NCI-H510A (cell line): ENCODE results near the gene PPARG.
"Not testable (repeated sequence)": the region's sequence is repeated elsewhere in the genome, so short reads cannot be mapped to it uniquely, and the experiment has no call there.

ENCODE experiments used
- DNase-seq: peaks from one replicate; lab custom pipeline; 2025; lab: John Stamatoyannopoulos, UW

The PPARG gene

DNA sequence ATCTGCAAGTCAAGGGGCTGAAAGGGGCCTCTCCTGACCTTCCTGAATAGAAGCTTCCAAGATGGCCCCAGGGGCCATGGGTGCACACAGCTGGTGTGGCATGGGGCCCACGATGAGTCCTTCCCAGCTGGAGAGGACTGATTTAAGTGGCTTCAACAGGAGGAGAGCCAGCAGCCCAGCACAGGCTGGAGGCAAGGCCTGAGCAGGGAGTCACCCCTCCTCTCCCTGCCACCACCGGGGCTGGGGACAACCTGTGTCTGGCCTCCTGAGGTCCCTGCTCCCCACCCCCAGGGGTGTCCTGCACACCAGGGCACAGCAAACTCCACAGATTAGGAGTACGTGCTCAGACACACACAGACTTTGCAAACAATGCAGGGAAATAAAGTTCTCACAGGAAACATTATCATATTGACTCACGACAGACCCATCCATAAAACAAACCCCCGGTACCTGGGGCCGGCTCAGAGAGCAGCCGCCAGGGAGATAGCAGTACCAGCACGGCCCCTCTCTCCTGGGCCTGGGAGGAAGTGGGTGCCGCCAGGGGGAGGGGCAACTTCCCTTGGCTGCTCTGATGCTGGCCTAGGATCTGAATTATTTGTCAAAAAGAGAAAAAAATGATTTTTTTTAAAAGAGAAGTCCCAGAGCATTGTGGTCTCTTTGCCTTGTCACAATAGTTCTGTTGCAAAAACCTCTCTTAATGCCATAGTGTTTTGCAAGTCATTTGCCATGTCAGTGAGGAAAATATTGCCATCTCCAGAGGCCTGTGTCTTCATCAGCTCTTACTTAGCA lies 173.5 kb downstream of the PPARG start:
- no peak for DNase-seq

DNA sequence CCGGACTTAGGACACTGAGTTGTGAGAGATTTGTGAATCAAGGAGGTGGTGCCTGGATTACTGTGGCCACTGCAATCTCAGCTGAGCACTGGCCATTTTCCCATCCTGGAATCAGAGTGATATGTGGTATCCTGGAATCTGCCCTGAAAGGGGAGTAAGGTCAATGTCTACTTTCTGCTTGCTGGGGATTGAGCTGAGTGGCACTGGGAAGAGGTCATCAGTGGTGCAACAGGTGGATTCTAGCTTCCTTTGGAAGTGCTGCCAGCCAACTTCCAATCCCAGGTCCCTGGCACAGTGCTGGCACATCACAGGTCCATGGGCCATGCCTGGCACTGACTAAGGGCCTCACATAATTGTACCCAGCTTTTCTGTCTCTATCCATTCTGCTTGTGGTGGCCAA lies 174.8 kb downstream of the PPARG start:
- no peak for DNase-seq

DNA sequence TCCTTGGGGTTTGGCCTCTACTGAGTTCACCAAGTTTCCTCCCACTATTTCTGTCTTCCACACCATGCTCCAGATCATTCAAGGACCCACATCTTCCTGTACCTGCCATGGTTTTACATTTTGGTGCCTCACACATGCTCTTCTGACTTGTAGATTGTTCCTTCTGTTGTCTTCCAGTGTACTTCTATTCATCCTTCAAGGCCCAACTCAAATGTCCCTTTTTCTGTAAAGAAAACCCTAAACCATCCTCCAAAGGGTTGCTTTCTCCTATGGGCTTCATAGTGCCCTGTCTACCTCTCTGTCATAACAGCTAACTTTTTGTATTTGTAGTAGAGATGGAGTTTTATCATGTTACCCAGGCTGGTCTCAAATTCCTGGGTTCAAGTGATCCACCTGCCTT lies 175.3 kb downstream of the PPARG start:
- no peak for DNase-seq

DNA sequence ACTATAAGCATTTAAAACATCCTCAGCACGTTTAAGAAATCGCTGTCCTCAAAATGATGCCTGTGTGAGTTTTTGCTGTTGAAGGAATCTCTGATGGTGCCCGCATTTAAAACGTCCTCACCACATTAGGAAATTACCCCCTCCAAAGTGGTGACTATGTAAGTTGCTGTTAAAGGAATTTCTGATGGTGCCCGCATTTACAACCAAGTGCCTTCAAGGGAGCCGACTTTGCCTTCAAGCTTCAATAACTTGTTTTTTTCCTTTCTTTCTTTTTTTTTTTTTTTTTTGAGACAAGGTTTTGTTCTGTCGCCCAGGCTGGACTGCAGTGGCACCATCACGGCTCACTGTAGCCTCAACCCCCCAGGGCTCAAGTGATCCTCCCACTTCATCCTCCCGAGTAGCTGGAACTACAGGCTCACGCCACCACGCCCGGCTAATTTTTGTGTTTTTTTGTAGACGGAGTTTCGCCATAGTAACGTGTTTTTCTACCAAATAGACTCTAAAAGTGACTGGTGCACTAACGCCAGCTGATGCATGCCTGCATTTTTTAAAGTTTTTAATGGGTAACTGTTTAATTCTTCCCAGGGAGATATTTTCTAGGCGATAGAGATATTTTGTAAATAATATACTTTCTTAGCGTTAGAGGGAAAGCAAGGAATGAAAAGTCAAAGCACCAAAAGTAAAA lies 176.4 kb downstream of the PPARG start:
- no peak for DNase-seq

DNA sequence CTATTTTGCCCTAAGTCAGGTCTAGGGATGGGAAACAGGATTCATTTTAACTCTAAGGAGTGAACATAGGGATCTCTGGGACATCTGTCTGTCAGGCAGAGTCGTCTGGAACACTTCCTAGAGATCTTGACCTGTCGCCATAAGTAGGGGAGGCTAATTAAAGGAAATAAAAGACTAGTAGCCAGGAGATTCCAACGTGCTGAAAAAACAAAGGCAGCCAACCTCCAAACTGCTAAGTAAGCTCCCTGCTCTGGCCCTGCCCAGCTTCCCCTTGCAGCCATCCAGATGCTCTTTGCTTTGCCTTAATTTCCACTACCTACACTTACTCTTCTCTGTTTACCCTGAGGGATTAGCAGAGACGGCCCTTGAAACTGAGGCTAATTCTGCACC lies 177.0 kb downstream of the PPARG start:
- DNase-seq, result no peak

DNA sequence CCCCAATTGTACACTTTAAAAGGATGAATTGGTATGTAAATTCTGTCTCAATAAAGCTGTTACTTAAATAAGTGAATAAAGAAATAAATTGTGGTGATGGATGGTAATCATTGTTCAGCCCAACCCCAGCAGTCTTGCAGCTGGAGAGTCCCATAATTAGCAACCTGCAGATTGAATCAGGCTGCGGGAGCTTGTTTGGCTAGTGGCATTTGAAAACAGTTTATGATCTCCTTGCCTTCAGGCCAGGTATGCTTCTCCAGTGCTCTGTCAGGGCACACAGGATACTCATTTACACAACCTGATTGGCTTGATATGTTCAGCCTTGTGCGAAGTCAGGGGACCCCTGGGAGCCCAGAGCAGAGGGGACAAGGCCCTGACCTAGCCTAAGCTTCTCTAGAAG lies 178.9 kb downstream of the PPARG start:
- no peak for DNase-seq

DNA sequence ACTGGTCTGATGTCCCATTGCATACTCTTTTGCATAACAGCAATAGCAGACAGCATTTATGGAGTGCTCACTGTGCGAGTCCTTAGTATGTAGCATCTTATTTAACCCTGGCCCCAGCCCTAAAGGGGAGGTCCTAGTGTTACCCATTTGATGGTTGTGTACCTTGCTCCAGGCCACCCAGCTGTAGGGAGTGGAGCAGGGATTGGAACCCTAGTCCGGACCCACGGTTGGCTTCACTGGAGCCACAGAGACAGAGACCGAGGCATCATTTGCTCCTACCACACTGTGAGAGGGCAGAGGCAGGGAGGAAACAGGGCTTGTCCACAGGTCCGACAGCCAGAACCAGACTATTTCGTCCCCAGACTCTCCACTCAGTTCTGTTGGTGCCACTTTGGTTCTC lies 179.4 kb downstream of the PPARG start:
- DNase-seq, result no peak

DNA sequence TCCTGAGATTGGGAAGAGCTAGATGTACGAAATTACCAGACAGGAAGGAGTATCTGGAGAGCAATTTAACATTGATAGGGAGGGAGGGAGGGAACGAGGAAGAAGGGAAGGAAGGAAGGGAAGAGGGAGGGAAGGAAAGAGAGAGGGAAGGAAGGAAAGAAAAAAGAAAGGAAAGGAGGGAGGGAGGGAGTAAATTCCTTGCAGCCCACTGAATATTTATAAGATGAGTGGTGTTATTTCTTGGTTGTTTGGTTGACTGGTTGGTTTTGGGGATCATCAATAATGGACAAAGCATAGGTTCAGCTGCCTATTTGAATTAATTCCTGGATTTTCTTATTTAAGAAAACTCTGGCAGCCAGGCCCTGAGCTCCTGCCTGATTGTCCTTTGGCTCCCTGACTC lies 179.9 kb downstream of the PPARG start:
- no peak for DNase-seq

DNA sequence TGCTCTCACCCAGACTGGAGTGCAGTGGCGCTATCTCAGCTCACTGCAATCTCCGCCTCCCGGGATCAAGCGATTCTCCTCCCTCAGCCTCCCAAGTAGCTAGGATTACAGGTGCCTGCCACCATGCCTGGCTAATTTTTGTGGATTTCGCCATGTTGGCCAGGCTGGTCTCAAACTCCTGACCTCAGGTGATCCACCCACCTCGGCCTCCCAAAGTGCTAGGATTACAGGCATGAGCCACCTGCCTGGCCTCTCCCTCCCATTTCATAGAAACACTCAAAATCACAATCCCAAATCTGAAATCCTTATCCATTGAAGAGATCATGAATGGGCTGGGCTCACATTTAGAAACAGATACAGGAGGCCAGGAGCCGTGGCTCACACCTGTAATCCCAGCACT lies 180.4 kb downstream of the PPARG start:
- not testable (repeated sequence) for DNase-seq

DNA sequence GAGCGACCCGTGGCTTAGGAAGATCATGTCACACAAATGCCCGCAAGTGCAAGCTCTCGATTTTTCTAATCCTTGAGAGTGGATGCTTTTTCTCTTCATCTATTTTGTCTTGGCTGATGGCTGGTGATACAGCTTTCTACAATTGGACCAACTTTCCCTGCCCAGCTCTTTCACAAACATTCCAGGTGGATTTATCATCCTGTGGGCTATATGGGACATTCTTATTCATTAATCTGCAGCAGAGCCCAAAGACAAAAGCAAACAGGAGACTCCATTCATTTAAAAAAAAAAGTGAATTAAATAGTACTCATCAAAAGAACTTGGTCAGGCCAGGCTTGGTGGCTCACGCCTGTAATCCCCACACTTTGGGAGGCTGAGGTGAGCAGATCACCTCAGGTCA lies 181.2 kb downstream of the PPARG start:
- no peak for DNase-seq

DNA sequence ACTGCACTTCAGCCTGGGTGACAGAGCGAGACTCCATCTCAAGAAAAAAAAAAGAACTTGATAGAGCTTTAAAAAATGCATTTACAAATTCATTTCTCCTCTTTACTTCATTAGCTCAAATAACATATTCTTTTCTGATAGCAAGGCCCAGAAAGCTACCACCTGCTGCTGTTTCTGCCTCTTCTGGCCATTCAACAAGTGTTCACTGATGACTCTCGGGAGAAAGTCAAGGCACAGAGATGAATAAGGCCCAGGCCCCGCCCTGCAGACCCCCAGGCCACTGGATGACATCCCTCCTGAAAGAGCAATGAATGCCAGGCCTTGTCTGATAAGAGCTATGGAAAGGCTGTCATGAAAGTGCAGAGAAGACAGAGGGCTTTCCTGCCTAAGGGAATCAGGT lies 181.8 kb downstream of the PPARG start:
- DNase-seq, result no peak

DNA sequence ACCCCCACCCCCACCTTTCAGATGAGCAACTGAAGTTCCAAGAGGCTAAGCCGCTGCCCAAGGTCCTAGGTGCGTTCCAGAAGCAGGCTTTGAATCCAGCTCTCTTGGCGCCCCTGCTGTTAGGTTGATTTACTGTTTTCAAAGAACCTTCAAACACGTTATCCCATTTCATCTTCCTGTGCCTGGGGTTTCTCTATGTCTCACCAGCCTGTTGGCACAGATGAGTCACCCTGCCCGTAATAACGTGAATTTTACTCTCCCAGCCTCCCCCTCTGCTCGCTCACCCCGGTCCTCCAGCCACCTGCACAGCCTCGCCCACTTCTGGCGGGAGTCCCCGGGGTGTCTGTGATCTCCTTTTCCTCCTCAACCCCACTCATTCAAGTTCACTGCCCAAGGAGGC lies 182.4 kb downstream of the PPARG start:
- no peak for DNase-seq

DNA sequence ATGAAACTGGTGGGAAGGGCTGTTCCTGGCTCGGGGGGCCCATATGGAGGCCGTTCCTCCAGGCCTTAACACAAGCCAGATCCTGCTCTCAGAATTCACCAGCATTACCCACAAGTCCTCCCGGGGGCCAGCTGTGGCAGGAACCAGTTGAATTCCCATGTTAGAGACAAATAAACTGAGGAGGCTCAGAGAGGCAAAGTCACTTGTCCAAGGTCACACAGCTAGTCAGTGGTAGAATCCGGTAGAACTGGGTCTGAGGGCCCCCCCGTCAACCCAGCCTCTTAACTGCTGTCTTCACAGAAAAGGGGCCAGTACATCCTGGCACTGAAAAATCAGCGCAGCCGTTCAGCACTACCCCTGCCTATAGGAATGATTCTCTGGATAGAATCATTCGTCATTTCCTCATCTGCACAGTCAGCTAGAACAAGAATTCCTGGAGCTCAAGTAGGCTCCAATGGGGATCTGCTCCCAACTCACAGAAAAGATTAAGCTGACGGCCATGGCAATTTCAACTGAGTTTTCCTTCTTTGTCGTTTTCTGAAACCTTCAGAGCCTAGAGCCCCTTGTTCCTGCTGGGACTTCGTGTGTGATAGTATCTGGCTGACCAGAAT lies 183.2 kb downstream of the PPARG start:
- no peak for DNase-seq

DNA sequence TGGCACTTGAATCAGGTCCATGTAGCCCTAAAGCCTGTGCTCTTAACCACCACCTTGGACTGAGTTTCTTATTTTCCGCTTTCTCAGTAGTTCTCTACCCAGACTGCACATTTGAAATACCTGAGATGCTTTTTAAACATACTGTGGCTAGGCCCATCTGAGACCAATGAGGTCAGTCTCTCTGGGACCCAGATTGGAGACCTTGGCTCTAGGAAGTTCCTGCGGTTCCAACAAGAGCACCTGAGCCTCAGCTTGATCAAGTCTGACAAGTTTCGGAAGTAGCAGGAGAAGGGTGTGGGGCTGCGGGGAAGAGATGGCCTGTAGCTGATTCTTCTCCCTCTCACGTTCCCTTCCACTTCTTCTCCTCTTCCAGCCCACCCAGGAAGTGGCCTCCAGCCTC lies 183.9 kb downstream of the PPARG start:
- DNase-seq, result no peak

DNA sequence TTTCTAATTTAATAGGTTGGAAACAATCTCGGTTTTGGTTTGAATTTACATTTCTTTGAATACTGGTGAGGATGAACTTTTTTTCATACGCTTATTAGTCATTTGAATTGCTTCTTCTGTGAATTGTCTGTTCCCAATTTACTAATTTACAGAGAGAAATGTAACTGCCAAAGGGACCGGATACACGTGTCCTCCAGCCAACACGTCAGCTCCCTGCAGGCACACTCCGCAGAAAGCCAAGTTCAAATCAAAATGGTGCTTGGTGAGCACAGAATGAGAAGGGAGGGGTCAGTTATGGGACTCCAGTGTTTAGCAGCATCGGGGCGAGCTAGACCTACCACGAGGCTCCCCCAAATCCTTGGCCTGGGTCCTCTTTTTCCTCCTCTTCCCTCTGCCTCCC lies 184.6 kb downstream of the PPARG start:
- DNase-seq, result no peak

DNA sequence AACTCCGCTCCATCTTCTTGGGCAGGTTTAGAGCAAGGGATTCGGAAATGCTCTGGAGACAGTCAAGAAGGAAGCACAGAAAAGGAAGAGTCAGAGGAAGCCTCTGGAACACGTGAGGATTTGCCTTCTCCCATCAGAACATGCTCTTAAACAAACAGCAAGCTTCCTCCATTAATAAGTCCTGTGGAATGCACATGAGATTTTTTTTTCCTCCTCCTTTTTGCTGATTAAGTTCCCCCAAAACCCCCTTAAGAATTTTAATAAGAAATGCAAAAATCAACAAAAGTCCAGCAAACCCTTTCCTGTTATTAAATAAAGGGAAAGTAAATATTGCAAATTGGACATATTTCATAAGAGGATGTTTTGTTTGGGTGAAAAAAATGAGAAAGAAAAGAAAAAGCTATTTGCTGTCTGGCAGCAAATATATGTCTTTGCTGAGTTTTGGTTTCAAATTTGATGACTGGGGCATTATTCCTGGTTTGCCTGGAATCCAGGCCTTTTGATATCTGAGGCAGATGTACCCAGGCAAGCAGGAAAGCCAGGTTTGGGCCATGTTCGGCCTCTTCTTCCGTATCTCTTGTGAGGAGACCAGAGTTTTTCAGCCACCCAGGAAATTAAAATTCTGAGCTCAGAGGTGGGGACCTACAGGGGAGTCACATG lies 187.5 kb downstream of the PPARG start:
- no peak for DNase-seq

DNA sequence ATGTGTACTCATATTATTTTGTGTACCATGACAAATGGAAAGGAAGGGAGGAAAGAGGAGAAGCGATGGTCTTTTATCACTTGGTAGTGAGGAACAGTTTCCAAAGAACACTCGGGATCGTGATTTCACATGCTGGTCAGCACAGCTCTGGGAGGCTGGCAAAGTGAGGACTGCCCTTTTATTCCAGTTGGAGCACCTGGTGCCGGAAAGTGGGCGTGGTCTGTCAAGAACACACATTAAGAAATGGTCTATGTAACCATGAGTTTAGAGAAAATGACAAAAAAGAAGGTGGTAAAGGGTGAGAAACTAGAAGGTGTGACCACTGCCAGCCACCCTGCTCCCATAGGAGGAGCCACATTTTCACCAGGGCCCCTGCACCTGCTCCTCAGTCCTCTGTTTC lies 188.4 kb downstream of the PPARG start:
- DNase-seq, result no peak

DNA sequence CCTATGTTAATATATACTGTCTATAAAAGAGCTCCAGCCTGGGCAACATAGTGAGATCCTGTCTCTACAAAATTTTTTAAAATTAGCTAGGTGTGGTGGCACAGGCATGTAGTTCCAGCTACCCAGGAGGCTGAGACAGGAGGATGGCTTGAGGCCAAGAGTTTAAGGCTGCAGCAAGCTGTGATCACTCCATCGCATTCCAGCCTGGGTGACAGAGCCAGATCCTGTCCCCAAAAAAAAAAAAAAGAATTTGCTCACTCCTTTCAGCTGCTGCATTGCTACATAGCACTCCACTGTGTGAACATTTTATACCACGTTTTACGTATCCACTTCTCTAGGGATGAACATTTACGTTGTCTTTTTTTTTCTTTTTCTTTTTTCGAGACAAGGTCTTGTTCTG lies 189.5 kb downstream of the PPARG start:
- DNase-seq, result no peak

DNA sequence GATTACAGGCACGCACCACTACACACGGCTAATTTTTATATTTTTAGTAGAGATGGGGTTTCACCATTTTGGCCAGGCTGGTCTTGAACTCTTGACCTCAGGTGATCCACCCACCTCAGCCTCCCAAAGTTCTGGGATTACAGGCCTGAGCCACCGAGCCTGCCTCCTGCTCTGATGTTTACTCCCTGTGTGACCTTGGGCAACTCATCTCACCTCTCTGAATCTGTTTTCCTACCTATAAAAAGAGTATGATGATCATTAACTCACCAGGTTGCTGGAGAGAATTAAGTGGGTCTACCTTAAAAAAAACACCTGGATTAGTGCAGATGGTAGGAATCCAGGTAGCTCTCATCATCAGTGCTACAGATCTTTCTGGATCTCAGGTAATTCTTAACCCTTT lies 190.3 kb downstream of the PPARG start:
- DNase-seq, result not testable (repeated sequence)

DNA sequence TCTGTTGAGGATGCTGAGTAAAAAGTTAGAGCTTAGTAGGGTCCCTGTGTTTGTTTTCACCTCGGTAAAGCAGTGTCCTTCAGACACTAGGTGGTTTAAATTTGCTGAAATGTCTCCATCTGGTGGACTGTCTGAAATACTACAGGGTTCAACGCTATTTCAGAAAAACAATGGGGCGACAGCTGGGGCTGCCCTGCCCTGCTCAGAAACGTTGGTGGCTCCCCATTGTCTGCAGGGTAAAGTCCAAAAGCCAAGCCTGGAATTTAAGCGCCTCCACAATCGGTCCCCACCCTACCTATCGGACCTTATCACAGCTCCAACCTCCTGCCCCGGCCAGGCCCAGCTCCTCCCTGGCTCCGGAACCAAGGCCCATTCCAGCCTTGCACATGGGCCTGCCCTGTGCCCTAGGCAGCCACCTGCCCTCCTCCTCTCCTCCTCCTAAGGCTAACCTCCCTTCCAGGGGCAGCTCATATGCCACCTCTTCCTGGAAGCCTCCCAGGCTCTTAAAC lies 191.1 kb downstream of the PPARG start:
- no peak for DNase-seq

DNA sequence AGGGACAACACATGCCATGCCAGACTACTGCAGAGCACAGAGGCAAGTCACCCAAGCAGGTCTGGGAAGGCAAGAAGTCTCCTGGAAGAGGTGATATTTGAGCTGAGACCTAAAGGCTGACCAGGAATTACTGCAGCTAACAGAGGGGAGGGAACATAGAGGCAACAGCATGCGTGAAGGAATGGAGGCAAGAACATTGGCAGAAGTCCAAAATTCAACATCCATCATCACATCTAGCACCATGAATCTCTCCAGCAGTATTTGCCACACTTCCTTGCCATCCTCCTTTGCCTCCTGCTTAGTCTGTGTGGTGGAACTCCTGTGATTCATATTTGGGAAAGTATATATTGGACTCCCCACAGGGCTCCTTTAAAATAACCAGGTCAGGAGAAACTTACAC lies 194.5 kb downstream of the PPARG start:
- no peak for DNase-seq

DNA sequence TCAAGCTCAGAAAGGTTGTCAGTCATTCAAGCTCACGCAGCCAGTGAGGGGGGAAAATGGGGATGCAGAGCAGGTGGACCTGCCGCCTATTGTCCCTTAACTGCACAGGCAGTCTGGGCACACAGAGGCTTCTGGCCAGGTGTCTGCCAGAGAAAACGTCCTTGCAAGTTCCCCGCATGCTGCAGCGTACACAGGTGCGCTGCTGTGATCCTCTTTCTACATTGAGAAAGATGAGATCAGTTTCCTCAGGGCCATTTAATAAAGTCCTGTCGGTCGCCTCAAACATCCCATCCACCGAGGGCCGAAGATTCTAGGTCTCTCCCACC lies 195.0 kb downstream of the PPARG start:
- no peak for DNase-seq
